BJ (cell line): Measurements from ENCODE around the gene TPI1. TPM values are rescaled to one million over a fixed set of nuclear protein-coding genes. Genes with fewer than 3 reads are reported as not detected.
A peak's percentile ranks its signal among the peaks of the same experiment; 100 is the strongest.

Experiments used
- CTCF ChIA-PET: fragments of 350-600 bp; formaldehyde crosslinking; extraction: SDS; loops from one replicate; lab custom pipeline; 2021; ENCODE audit warnings: antibody characterized with exemption, inconsistent platforms; lab: Yijun Ruan, JAX
- POLR2A ChIA-PET: fragments of 300-600 bp; sonication (Branson Sonifier 250); formaldehyde crosslinking; extraction: SDS; loops from one replicate; lab custom pipeline; 2021; ENCODE audit warnings: antibody characterized with exemption; lab: Charles Lee
- DNase-seq: peaks from one replicate; pipeline ENCODE4 v3.0.0-alpha.2; 2011; ENCODE audit warnings: low read depth
- H3K27me3 ChIP-seq: 2 replicates; pipeline ENCODE4 v1.6.0; 2011; ENCODE audit warnings: low read length; ENCODE audit not compliant: control insufficient read depth, insufficient read depth
- H3K36me3 ChIP-seq: 2 replicates; pipeline ENCODE4 v1.5.1; 2011; ENCODE audit warnings: low read length; ENCODE audit not compliant: control insufficient read depth, insufficient read depth
- H3K4me3 ChIP-seq: 2 replicates; pipeline ENCODE4 v1.5.1; 2011; ENCODE audit warnings: low read depth, mild to moderate bottlenecking, control low read depth, low read length
- CTCF ChIP-seq: IDR thresholded peaks from 2 replicates; pipeline ENCODE4 v1.5.1; 2011; ENCODE audit warnings: low read depth, mild to moderate bottlenecking, control low read depth, inconsistent platforms, low read length, moderate library complexity; ENCODE audit not compliant: insufficient read depth
- polyA plus RNA-seq: library from polyadenylated mRNA; depleted of rRNA; stranded (reverse); fragments of >200 nt; gene quantifications from 2 replicates; pipeline ENCODE4 v1.2.3, GENCODE V29; 2011

Gene TPI1
- polyA plus RNA-seq, 1 experiment, result 2,656 TPM

GRCh38 chr12:6851153-6851920 is 16.0 kb upstream of the TPI1 start, which contains the start of gene CDCA3:
TSS of gene CDCA3 (minus strand) at chr12:6851286. CDS start at chr12:6850952, 334 bp downstream.
- Histone ChIP-seq H3K4me3 (peak within 1 kb of the TSS; percentile 78), H3K36me3 (peaks cover 15% of the 10 kb centered on the region), H3K27me3 (no peaks in the 10 kb centered on the region)
- CTCF ChIA-PET, result interaction anchor here (0.7 to 12.2 kb wide), 9 partner anchors 9 to 167 kb away, joined by 3 to 112 read pairs (median 8); partner anchors contain the start of genes GNB3, LPCAT3, MLF2 and P3H3
- DNase-seq, result peak; percentile 84
- POLR2A ChIA-PET, result interaction anchor here (0.6 to 2.9 kb wide), 8 partner anchors 12 to 255 kb away, joined by 3 to 34 read pairs (median 4); partner anchors contain the start of genes SPSB2 and TPI1
- no peak for TF ChIP-seq CTCF

- ChIA-PET POLR2A (interaction anchor here (0.8 to 2.9 kb wide), 7 partner anchors 15 to 100 kb away, joined by 3 to 34 read pairs (median 5); partner anchors contain the start of genes SPSB2 and TPI1), CTCF (interaction anchor here (0.7 to 12.2 kb wide), 11 partner anchors 9 to 166 kb away, joined by 3 to 112 read pairs (median 5); partner anchors contain the start of genes GNB3, LPCAT3, MLF2 and P3H3)
- peak within 1 kb of the TSS; percentile 78 for H3K4me3 ChIP-seq
- TF ChIP-seq CTCF, result 0 out of 2 replicates have a peak, but pooled peaks have one; percentile 3
- peak; percentile 99 for DNase-seq
- H3K27me3 ChIP-seq, result no peaks in the 10 kb centered on the region
- peaks cover 9% of the 10 kb centered on the region for H3K36me3 ChIP-seq
Measured at GRCh38 chr12:6851921-6852650, 15.2 kb upstream of the TPI1 start, which contains the start of gene USP5. TSS of gene USP5 (plus strand) at chr12:6852150. CDS start at chr12:6852180, 30 bp downstream.

DNA sequence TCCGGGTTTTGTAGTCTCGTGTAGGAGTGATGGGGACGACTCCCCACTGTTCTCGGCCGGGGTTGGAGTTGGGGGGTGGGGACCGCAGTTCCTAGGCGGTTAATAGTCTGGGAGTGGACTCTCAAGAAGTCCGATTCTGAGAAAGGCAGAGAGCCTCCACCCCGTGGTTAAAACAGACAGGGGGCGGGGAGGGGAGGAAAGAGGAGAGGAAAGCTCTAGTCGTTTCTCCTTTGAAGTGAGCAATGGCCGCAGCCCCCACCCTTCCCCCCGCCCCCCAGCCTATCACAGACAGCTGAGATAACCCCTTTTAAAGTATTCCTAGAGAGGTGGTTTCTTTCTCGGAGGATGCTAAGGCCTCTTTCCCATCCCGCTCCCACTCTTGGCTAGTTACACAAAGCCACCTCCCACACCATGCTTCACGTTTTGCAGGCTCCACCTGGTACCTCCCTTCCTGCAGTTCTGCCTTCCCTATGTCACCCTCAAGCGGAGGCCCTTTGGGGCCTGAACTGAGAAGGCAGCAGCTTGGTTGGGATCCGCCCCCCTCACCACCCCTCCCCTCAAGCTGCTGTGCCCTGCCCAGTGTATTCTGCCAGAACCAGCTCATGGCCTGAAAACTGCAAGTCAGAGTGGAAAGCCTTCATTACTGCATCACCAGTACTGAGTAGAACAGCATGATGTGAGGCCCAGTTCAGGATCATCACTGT is 14.5 kb upstream of the TPI1 start:
- no peaks in the 10 kb centered on the region for H3K27me3 ChIP-seq
- H3K36me3 ChIP-seq, result peaks cover 14% of the 10 kb centered on the region
- no peak for DNase-seq
- ChIA-PET CTCF (interaction anchor here (0.6 to 12.2 kb wide), 10 partner anchors 9 to 1266 kb away, joined by 3 to 112 read pairs (median 6); partner anchors contain the start of genes GNB3, MLF2, P3H3 and SPSB2), POLR2A (interaction anchor here (0.8 to 2.9 kb wide), 5 partner anchors 15 to 100 kb away, joined by 3 to 34 read pairs (median 6); partner anchors contain the start of genes SPSB2 and TPI1)
- TF ChIP-seq CTCF, result no peak
- H3K4me3 ChIP-seq, result peak overlapping the region; percentile 78

DNA sequence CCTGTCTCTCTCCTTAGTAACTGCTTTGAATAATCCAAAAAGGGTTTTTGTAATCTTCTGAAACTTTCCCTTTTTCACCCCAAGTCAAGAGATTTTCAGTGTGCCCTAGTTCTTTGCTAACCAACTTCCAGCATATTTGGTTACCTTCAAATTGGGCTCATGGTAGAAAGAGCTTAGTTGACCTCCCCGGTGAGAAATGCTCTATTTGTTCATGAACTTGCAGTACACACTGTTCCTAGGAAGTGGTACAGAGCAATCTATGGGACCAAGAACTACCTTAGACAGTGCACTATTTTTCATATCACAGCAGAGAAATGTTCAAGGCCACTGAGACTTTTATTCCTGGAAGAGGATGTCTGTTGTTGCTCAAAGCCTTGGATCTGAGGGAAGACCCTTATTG is 13.7 kb upstream of the TPI1 start:
- H3K36me3 ChIP-seq, result peaks cover 18% of the 10 kb centered on the region
- DNase-seq, result no peak
- ChIA-PET POLR2A (interaction anchor here (1.2 to 2.9 kb wide), 3 partner anchors 14 to 101 kb away, joined by 5 to 34 read pairs (median 6); partner anchors contain the start of gene TPI1), CTCF (interaction anchor here (0.6 to 12.2 kb wide), 9 partner anchors 8 to 1267 kb away, joined by 3 to 112 read pairs (median 8); partner anchors contain the start of genes GNB3, P3H3, SPSB2 and TPI1)
- no peak overlapping the region for H3K4me3 ChIP-seq
- TF ChIP-seq CTCF, result no peak
- H3K27me3 ChIP-seq, result no peaks in the 10 kb centered on the region
